Adipocyte (in vitro differentiated cells): ENCODE data around the gene PSMG4.
"Not testable (repeated sequence)": the region's sequence is repeated elsewhere in the genome, so short reads cannot be mapped to it uniquely, and the experiment has no call there.

Experiments used
- DNase-seq: peaks from one replicate; pipeline ENCODE4 v3.0.0-alpha.2; 2015; ENCODE audit warnings: low read depth
- H3K27me3 ChIP-seq: replicated peaks from 2 replicates; pipeline ENCODE4 v1.7.0; 2013; ENCODE audit warnings: mild to moderate bottlenecking, low read length, moderate library complexity; ENCODE audit not compliant: control insufficient read depth, insufficient read depth
- H3K36me3 ChIP-seq: 2 replicates; pipeline ENCODE4 v1.7.0; 2013; ENCODE audit warnings: low read length, mild to moderate bottlenecking, moderate library complexity; ENCODE audit not compliant: control insufficient read depth, insufficient read depth, severe bottlenecking
- H3K4me1 ChIP-seq: 2 replicates; pipeline ENCODE4 v1.7.0; 2013; ENCODE audit warnings: mild to moderate bottlenecking, low read length, moderate library complexity; ENCODE audit not compliant: control insufficient read depth, insufficient read depth
- H3K4me3 ChIP-seq: 2 replicates; pipeline ENCODE4 v1.7.0; 2013; ENCODE audit warnings: mild to moderate bottlenecking, low read length, moderate library complexity
- H3K9ac ChIP-seq: 2 replicates; pipeline ENCODE4 v1.7.0; 2013; ENCODE audit warnings: mild to moderate bottlenecking, low read length, moderate library complexity
- H3K9me3 ChIP-seq: 2 replicates; pipeline ENCODE4 v1.7.0; 2013; ENCODE audit warnings: mild to moderate bottlenecking, low read length, moderate library complexity; ENCODE audit not compliant: control insufficient read depth

Gene PSMG4

GRCh38 chr6:3231247-3232016, 27.3 kb upstream of the PSMG4 start:
- H3K36me3 ChIP-seq, result no peaks in the 10 kb centered on the region
- no peaks in the 10 kb centered on the region for H3K9me3 ChIP-seq
- peaks cover 24% of the 10 kb centered on the region for H3K4me1 ChIP-seq
- H3K9ac ChIP-seq, result peak overlapping the region; percentile 79
- peak; percentile 95 for DNase-seq
- peak overlapping the region; percentile 86 for H3K4me3 ChIP-seq
- H3K27me3 ChIP-seq, result peaks cover 79% of the 10 kb centered on the region

DNA sequence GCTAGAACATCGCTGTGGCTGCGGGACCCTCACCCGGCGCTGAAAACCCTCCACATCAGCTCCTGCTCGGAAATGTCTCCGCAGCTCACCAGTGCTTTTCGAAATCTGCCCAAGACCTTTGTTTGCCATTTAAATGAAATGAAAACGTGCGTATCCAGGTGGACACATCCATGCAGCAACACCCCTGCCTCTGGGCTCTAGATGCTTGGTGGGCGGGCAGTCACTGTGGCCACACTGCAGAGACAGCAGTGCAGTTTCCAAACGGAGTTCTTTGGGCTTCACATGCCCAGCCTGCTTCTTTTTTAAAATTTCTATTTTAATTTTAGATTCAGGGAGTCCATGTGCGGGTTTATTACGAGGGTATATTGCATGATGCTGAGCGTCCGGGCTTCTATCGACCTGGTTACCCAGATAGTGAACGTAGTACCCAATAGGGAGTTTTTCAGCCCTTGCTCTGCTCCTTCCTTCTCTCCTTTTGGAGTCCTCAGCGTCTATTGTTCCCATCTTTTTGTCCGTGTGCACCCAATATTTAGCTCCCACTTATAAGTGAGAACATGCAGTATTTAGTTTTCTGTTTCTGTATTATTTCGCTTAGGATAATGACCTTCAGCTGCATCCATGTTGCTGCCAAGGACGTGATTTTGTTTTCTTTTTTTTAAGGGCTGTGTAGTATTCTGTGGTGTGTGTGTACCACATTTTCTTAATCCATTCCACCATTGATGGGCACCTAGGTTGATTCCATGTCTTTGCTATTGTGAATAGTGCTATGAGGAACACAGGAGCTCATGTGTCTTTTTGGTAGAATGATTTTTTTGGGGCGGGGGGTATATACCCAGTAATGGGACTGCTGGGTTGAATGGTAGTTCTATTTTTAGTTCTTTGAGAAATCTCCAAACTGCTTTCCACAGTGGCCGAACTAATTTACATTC, 26.5 kb upstream of the PSMG4 start:
- no peak for DNase-seq
- Histone ChIP-seq H3K4me3 (peak overlapping the region; percentile 86), H3K4me1 (peaks cover 17% of the 10 kb centered on the region), H3K9me3 (no peaks in the 10 kb centered on the region), H3K36me3 (no peaks in the 10 kb centered on the region), H3K27me3 (peaks cover 76% of the 10 kb centered on the region), H3K9ac (peak overlapping the region; percentile 79)

DNA sequence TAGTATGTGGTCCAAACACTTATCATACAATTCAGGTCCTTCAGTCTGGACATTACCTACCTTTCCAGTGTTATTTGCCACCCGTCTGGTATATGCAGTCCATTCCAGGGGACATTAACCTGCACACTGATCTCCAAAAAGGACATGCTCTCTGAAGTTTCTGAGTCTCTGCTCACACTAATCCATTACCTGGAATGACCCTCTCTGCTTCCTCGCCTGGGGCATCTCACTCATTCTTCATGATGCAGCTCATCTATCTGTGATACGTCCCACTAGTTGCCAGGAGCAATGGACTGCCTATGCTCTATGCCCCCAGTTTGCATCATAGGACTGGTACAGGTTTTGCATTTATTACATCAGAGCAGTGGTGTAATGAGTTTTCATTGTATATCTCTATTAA, 25.4 kb upstream of the PSMG4 start:
- Histone ChIP-seq H3K4me3 (no peak overlapping the region), H3K9me3 (no peaks in the 10 kb centered on the region), H3K4me1 (peaks cover 14% of the 10 kb centered on the region), H3K27me3 (peaks cover 77% of the 10 kb centered on the region), H3K9ac (no peak overlapping the region), H3K36me3 (no peaks in the 10 kb centered on the region)
- DNase-seq, result no peak

DNA sequence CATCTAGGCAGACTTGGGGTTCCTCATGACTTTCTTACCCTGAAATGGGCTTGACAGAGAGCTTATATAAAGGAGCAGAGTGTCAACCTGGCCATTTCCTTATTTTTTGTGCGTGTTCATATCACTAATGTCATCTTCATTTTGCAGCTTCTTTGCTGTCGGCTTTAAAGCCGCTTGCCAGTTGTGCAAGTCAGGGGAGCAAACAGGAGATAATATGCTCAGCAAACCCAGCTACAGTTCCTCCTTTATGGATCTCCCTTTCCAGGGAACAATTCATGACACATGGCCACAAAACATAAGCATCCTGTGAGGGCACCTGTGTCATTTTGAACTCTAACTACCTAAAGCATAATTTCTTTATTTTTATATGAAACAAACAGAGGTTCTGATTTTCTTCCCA, 24.8 kb upstream of the PSMG4 start:
- H3K4me1 ChIP-seq, result peaks cover 12% of the 10 kb centered on the region
- H3K4me3 ChIP-seq, result no peak overlapping the region
- H3K36me3 ChIP-seq, result no peaks in the 10 kb centered on the region
- no peak overlapping the region for H3K9ac ChIP-seq
- H3K9me3 ChIP-seq, result no peaks in the 10 kb centered on the region
- peaks cover 74% of the 10 kb centered on the region for H3K27me3 ChIP-seq
- DNase-seq, result no peak

- no peak for DNase-seq
- H3K9me3 ChIP-seq, result no peaks in the 10 kb centered on the region
- H3K9ac ChIP-seq, result no peak overlapping the region
- no peak overlapping the region for H3K4me3 ChIP-seq
- peaks cover 69% of the 10 kb centered on the region for H3K27me3 ChIP-seq
- H3K4me1 ChIP-seq, result peaks cover 8% of the 10 kb centered on the region
- H3K36me3 ChIP-seq, result no peaks in the 10 kb centered on the region
Measured at GRCh38 chr6:3235486-3235885, 23.3 kb upstream of the PSMG4 start.

DNA sequence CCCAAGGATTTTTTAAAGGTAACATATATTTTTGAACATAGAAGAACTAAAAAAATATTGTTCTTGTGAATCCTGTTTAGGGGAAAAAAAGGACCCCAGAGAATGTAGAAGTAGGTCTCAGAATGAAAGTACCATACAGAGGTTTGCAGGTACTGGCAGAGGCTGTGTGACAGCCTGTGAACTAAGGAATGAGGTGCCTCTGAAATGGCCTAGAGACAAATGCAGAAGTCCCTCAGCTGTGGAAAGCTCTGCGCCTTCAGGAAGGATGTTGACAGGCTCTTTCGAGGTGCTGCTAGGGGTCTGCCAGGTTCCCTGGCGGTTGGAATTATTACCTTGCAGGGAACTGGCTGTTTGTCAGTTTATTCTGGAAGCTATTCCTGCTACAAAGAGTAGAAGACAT, 22.7 kb upstream of the PSMG4 start:
- H3K4me1 ChIP-seq, result peaks cover 8% of the 10 kb centered on the region
- no peak for DNase-seq
- H3K9ac ChIP-seq, result no peak overlapping the region
- H3K36me3 ChIP-seq, result no peaks in the 10 kb centered on the region
- H3K9me3 ChIP-seq, result no peaks in the 10 kb centered on the region
- no peak overlapping the region for H3K4me3 ChIP-seq
- H3K27me3 ChIP-seq, result peaks cover 66% of the 10 kb centered on the region

- Histone ChIP-seq H3K9ac (no peak overlapping the region), H3K9me3 (no peaks in the 10 kb centered on the region), H3K36me3 (no peaks in the 10 kb centered on the region), H3K4me1 (no peaks in the 10 kb centered on the region), H3K27me3 (peaks cover 56% of the 10 kb centered on the region), H3K4me3 (no peak overlapping the region)
- no peak for DNase-seq
Measured at GRCh38 chr6:3237761-3238662, 20.7 kb upstream of the PSMG4 start.

DNA sequence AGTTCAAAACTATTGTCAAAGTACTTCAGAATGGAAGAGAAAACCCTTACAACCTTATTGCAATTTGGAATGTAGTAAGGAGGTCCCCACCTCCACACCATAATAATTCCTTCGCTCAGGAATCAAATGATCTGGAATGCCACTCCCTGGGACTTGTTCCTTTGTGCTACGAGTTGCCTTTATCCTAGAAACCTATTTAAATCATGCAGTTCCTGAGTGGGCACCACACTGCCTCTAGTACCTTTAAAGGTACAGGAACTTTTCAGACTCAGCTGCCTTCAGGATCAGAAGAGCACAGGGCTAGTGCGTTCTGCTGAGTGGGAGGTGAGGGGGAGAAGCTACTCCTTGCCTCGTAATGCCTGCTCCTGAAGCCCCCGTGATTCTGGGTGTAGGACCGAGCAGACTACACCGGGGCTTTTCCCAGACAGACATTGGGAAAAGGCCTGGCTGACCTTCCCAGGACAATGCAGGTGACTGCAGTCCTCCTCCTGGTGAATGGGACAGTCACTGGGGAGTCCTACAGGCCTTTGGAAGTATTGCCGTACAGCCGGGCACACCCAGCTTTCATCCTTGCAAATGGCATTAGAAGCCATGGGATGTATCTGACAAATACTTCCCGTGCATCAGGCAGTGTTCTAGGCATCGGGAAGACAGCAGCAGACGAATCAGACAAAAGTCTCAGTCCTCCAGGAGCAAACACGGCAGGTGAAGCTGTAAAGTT, 19.5 kb upstream of the PSMG4 start:
- DNase-seq, result no peak

DNA sequence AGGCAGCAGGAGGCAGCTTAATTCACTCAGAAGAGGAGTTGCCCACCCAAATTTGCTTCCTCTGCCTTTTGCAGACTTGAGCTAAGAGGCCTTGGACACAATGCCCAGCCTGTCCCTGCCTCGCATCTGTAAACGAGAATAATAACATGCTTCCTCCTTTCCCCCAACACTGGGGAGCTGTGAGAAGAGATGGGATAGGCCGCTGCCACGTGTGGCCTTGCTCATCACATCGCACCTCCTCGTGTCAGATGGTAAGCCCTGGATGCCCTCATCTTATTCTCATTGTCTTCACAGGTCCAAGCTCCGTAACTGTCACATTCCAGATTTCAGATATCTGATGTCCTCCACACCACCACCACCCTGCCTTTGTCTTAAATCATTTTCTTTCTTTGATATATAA, 18.2 kb upstream of the PSMG4 start:
- Histone ChIP-seq H3K27me3 (peaks cover 46% of the 10 kb centered on the region), H3K4me1 (no peaks in the 10 kb centered on the region), H3K36me3 (no peaks in the 10 kb centered on the region), H3K9me3 (no peaks in the 10 kb centered on the region), H3K4me3 (no peak overlapping the region), H3K9ac (no peak overlapping the region)
- DNase-seq, result no peak

More for the DNA sequence above, 19.5 kb upstream of the PSMG4 start:
- no peak overlapping the region for H3K9ac ChIP-seq
- peaks cover 53% of the 10 kb centered on the region for H3K27me3 ChIP-seq
- H3K4me1 ChIP-seq, result no peaks in the 10 kb centered on the region
- no peaks in the 10 kb centered on the region for H3K9me3 ChIP-seq
- no peak overlapping the region for H3K4me3 ChIP-seq
- H3K36me3 ChIP-seq, result no peaks in the 10 kb centered on the region

- not testable (repeated sequence) for H3K4me1 ChIP-seq, H3K9me3 ChIP-seq, H3K4me3 ChIP-seq, H3K36me3 ChIP-seq, H3K9ac ChIP-seq, DNase-seq
- H3K27me3 ChIP-seq, result peaks cover 37% of the 10 kb centered on the region
Measured at GRCh38 chr6:3241745-3242144, 17.0 kb upstream of the PSMG4 start.
